ENCODE measurements around the gene PTPRK. TPM values are rescaled to one million over a fixed set of nuclear protein-coding genes. Genes with fewer than 3 reads are reported as not detected.

Gene PTPRK
- total and polyA plus RNA-seq, 4 donors: 12.1 to 61.2 (median 29.1) TPM

DNA sequence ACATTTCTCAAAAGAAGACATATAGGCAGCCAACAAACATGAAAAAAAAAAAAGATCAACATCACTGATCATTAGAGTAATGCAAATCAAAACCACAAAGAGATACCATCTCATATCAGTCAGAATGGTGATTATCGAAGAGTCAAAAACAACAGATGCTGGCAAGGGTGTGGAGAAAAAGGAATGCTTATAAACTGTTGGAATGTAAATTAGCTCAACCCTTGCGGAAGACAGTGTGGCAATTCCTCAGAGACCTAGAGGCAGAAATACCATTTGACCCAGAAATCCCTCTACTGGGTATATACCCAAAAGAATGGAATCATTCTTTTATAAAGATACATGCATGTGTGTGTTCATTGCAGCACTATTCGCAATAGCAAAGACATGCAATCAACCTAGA, 315.8 kb downstream of the PTPRK start:
- TF ChIP-seq JUND (IDR thresholded peaks at IDR 0.05): no peak
- no peak for TF ChIP-seq TAF1 (conservative IDR thresholded peaks at IDR 0.05)
- TF ChIP-seq NR2F2 (IDR thresholded peaks at IDR 0.05): no peak
- TF ChIP-seq, protein P1, sequence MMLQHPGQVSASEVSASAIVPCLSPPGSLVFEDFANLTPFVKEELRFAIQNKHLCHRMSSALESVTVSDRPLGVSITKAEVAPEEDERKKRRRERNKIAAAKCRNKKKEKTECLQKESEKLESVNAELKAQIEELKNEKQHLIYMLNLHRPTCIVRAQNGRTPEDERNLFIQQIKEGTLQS (IDR thresholded peaks at IDR 0.05): no peak
- no peak for TF ChIP-seq FOXA2 (IDR thresholded peaks at IDR 0.05)
- TF ChIP-seq, protein P2, sequence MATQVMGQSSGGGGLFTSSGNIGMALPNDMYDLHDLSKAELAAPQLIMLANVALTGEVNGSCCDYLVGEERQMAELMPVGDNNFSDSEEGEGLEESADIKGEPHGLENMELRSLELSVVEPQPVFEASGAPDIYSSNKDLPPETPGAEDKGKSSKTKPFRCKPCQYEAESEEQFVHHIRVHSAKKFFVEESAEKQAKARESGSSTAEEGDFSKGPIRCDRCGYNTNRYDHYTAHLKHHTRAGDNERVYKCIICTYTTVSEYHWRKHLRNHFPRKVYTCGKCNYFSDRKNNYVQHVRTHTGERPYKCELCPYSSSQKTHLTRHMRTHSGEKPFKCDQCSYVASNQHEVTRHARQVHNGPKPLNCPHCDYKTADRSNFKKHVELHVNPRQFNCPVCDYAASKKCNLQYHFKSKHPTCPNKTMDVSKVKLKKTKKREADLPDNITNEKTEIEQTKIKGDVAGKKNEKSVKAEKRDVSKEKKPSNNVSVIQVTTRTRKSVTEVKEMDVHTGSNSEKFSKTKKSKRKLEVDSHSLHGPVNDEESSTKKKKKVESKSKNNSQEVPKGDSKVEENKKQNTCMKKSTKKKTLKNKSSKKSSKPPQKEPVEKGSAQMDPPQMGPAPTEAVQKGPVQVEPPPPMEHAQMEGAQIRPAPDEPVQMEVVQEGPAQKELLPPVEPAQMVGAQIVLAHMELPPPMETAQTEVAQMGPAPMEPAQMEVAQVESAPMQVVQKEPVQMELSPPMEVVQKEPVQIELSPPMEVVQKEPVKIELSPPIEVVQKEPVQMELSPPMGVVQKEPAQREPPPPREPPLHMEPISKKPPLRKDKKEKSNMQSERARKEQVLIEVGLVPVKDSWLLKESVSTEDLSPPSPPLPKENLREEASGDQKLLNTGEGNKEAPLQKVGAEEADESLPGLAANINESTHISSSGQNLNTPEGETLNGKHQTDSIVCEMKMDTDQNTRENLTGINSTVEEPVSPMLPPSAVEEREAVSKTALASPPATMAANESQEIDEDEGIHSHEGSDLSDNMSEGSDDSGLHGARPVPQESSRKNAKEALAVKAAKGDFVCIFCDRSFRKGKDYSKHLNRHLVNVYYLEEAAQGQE (IDR thresholded peaks at IDR 0.05): no peak
- TF ChIP-seq EGR1 (IDR thresholded peaks at IDR 0.05; ENCODE audit: low read depth in 2 of 2): no peak
- TF ChIP-seq, protein P3, sequence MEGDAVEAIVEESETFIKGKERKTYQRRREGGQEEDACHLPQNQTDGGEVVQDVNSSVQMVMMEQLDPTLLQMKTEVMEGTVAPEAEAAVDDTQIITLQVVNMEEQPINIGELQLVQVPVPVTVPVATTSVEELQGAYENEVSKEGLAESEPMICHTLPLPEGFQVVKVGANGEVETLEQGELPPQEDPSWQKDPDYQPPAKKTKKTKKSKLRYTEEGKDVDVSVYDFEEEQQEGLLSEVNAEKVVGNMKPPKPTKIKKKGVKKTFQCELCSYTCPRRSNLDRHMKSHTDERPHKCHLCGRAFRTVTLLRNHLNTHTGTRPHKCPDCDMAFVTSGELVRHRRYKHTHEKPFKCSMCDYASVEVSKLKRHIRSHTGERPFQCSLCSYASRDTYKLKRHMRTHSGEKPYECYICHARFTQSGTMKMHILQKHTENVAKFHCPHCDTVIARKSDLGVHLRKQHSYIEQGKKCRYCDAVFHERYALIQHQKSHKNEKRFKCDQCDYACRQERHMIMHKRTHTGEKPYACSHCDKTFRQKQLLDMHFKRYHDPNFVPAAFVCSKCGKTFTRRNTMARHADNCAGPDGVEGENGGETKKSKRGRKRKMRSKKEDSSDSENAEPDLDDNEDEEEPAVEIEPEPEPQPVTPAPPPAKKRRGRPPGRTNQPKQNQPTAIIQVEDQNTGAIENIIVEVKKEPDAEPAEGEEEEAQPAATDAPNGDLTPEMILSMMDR (IDR thresholded peaks at IDR 0.05; ENCODE audit: low read depth, low read length, missing input control): no peak
- no peak for TF ChIP-seq HNF4G (IDR thresholded peaks at IDR 0.05)
- TF ChIP-seq RXRA (IDR thresholded peaks at IDR 0.05): no peak
- TF ChIP-seq FOXA1 (IDR thresholded peaks at IDR 0.05): no peak
- TF ChIP-seq HNF4A (conservative IDR thresholded peaks at IDR 0.05): no peak
- Histone ChIP-seq H3K9me3 (ENCODE audit: control insufficient read depth in 4 of 4, low read length in 3 of 4) (no peaks in the 10 kb centered on the region), H3K4me3 (ENCODE audit: low read depth in 1 of 3, low read length in 3 of 3) (no peak overlapping the region), H3K27ac (ENCODE audit: low read depth in 1 of 2, low read length in 2 of 2) (no peak overlapping the region), H3K9ac (ENCODE audit: low read depth in 1 of 2, low read length in 2 of 2) (no peak overlapping the region), H3K4me1 (ENCODE audit: control insufficient read depth in 4 of 4, insufficient read depth in 4 of 4, low read length in 3 of 4) (peaks cover 0 to 5% (median 2%) of the 10 kb centered on the region in 4 donors), H3K36me3 (ENCODE audit: control insufficient read depth in 4 of 4, insufficient read depth in 3 of 4, low read depth in 1 of 4, low read length in 3 of 4) (no peaks in the 10 kb centered on the region), H3K27me3 (ENCODE audit: control insufficient read depth in 4 of 4, insufficient read depth in 4 of 4, low read length in 3 of 4) (no peaks in the 10 kb centered on the region)
- DNase-seq (ENCODE audit: low spot score): no peak
- WGBS: 97% methylated on average over 3 of the region's 3 CpGs

DNA sequence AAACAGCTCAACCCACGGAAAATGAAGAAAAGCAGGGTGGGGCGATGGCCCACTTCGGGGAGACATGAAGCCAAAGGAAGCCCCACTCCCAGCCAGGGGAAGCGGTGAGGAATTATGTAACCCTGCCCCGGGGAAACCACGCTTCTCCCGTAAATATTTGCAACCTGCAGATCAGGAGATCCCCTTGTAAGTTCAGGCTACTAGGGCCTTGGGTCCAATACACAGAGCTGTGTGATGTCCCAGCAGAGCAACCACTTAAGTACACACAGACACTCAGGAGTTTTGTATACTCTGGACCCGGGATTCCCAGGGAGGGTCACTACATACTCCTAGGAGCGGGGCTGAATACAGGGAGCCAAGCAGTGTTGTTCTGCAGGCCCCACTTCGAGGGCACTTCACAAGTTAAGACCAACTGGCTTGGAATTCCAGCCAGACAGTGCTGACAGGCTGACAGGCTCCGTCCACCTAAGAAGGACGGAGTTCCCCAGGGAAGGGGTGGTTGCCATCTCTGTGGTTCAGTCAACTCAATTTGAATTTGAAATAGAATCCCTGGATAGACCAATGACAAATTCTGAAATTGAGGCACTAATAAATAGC, 318.1 kb downstream of the PTPRK start:
- Histone ChIP-seq H3K27ac (ENCODE audit: low read depth in 1 of 2, low read length in 2 of 2) (no peak overlapping the region), H3K9me3 (ENCODE audit: control insufficient read depth in 4 of 4, low read length in 3 of 4) (no peaks in the 10 kb centered on the region), H3K27me3 (ENCODE audit: control insufficient read depth in 4 of 4, insufficient read depth in 4 of 4, low read length in 3 of 4) (no peaks in the 10 kb centered on the region), H3K36me3 (ENCODE audit: control insufficient read depth in 4 of 4, insufficient read depth in 3 of 4, low read depth in 1 of 4, low read length in 3 of 4) (no peaks in the 10 kb centered on the region), H3K4me3 (ENCODE audit: low read depth in 1 of 3, low read length in 3 of 3) (no peak overlapping the region), H3K4me1 (ENCODE audit: control insufficient read depth in 4 of 4, insufficient read depth in 4 of 4, low read length in 3 of 4) (no peaks in the 10 kb centered on the region), H3K9ac (ENCODE audit: low read depth in 1 of 2, low read length in 2 of 2) (no peak overlapping the region)
- no peak for DNase-seq (ENCODE audit: low spot score)
- WGBS: 84% methylated on average over 12 of the region's 12 CpGs
- TF ChIP-seq JUND (IDR thresholded peaks at IDR 0.05) (no peak), YY1 (IDR thresholded peaks at IDR 0.05) (no peak), HNF4G (IDR thresholded peaks at IDR 0.05) (no peak), FOXA1 (IDR thresholded peaks at IDR 0.05) (no peak), HNF4A (conservative IDR thresholded peaks at IDR 0.05) (no peak)
- TF ChIP-seq, protein P3 (IDR thresholded peaks at IDR 0.05; ENCODE audit: low read depth, low read length, missing input control): no peak
- TF ChIP-seq, protein P4, sequence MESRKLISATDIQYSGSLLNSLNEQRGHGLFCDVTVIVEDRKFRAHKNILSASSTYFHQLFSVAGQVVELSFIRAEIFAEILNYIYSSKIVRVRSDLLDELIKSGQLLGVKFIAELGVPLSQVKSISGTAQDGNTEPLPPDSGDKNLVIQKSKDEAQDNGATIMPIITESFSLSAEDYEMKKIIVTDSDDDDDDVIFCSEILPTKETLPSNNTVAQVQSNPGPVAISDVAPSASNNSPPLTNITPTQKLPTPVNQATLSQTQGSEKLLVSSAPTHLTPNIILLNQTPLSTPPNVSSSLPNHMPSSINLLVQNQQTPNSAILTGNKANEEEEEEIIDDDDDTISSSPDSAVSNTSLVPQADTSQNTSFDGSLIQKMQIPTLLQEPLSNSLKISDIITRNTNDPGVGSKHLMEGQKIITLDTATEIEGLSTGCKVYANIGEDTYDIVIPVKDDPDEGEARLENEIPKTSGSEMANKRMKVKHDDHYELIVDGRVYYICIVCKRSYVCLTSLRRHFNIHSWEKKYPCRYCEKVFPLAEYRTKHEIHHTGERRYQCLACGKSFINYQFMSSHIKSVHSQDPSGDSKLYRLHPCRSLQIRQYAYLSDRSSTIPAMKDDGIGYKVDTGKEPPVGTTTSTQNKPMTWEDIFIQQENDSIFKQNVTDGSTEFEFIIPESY (IDR thresholded peaks at IDR 0.05): no peak

All from liver (tissue), 9 donors.